Suppressor macrophage (primary cell): ENCODE measurements around the gene CORO6.

ENCODE experiments used
- DNase-seq, 4 experiments: peaks; one replicate each; pipeline ENCODE4 v3.0.0-alpha.2; 2020 to 2022

Gene CORO6

DNA sequence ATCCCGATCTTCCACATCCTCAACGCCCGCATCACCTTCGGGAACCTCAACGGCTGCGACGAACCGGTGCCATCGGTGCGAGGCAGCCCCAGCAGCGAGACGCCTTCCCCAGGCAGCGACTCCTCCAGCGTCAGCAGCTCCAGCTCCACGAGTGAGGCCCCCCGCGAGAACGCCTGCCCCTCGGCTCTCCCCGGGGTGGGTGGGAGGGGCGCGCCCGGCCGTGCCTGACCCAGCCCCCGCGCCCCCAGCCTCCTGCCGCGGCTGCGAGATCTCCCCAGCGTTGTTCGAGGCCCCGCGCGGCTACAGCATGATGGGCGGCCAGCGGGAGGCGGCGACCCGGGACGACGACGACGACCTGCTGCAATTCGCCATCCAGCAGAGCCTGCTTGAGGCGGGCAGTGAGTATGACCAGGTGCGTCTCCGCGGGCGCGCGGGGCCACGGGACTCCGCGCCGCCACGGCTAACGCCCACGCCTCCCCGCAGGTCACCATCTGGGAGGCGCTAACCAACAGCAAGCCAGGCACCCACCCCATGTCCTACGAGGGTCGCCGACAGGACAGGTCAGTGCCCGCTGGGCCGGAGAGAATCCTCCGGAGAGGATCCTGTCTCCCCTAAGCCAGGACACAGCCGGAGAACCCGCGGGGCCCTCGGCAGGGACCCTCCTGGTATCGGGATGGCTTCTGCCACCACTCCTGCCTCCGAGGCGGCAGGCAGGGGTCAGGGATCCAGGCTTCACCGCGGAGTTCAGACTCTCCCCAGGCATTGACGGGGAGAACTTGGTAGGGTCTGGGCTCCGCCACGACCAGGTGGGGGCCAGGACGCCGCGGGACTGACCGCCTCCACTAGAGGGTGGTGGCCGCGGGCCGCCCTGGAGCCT lies 10.1 kb downstream of the CORO6 start:
- DNase-seq: no peak

GRCh38 chr17:29612094-29612403 lies 10.7 kb downstream of the CORO6 start:
- DNase-seq: no peak

DNA sequence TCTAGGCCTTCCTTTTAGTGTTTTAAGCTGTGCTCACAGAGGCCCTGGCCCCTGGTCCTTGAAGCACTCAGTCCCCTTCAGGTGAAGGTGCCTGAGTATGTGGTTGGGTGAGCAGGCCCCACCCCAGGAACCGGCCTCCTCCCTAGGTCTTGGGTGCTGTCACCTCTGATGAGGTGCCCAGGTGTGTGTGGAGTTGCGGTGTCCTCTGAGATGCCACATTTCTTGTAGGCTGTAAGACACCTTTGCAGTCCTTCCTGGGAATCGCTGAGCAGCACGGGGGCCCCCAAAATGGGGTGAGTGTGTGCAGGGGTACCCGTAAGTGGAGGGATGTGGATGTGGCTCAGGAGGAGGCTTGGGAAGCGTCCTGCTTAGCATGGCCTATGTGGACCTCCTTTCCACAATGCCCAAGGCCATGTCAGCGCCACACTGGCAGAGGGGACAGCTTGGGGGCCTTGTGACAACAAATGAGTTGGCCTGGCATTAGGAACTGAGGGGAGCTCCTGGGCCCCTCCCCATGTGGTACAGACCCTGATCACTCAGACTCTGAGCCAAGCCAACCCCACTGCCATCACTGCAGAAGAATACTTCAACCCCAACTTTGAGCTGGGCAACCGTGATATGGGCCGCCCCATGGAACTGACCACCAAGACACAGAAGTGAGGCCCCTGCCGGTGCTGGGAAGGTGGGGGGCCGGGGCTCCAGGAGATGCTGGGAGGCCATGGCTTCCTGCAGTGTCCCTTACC lies 11.2 kb downstream of the CORO6 start:
- no peak for DNase-seq

GRCh38 chr17:29610395-29610794 lies 12.3 kb downstream of the CORO6 start:
- DNase-seq: no peak

GRCh38 chr17:29608986-29609385 lies 13.7 kb downstream of the CORO6 start:
- no peak for DNase-seq

DNA sequence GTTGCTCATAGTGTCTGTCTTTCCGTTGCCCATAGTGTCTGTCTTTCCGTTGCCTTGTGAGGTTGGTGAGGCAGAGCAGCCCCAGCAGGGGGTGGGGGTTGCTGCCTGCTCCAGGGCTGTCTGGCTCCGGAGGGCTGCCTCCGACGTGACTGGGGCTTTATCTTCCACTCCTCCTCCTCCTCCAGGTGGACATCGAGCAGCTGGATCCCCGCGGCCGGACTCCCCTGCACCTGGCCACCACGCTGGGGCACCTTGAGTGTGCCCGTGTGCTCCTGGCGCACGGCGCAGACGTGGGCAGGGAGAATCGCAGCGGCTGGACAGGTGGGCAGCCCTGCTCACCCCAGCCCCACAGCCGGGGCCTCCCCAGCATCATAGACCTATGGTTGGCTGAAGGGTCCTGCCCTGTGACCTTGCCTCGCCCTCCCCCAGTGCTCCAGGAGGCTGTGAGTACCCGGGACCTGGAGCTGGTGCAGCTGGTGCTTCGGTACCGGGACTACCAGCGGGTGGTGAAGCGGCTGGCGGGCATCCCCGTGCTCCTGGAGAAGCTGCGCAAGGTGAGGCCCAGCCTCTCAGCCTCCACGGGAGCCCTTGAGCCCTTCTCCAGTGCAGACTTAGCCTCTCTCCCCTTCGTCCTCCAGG lies 15.0 kb downstream of the CORO6 start:
- no peak for DNase-seq

DNA sequence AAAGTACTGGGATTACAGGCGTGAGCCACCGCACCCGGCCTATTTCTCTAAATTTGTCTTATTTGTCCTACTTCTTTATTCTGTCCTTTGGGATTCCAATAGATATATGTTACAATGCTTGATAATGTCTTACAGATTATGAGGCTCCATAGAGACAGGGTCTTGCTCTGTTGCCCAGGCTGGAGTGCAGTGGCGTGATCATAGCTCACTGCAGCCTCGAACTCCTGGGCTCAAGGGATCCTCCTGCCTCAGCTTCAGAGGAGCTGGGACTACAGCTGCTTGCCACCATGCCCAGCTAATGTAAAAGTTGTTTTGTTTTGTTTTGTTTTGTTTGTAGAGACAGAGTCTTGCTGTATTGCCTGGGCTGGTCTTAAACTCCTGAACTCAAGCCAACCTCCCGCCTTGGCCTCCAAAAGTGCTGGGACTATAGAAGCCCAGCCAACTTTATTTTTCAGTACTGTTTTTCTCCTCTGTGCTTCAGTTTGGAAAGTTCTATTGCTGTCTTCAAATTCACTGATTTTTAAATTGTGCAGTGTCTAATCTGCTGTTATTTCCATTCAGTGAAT lies 19.5 kb downstream of the CORO6 start:
- DNase-seq: no peak

DNA sequence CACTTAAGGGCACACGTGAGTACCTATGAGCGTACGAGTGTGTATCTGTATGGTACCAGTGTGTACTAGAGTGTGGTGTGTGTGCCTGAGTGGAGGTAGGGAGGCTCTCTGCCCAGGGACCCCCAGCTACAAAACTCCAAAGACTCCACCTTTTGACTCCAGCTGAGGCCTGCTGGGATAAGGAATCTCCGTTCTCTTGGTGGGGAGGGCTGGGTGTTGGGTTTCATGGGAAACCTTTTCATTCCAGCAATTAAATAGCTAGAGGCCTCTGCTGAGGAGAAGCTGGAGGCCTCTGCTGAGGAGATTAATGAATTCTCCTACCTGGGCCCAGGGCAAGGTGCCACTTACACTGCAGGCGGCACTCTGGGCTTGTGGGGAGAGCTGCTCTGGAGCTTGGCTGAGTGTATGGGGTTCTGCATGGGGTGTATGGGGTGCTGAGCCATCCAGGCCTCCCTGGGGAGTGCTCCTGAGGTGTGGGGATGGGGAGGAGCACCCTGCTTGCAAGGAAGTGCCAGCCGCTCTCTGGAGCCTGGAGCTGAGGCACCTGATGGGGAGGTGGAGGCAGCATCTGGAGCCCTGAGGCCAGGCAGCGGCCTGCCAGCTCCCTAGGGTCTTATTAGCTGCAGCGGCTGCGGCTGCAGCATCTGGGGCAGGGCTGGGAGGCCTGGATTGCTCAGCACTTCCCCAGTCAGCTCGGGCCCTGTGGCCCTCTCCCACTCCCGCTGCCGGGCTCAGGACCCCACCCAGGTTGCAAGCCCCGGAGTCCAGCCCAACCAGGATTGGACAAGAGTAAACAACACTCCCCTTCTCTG lies 25.1 kb downstream of the CORO6 start:
- no peak for DNase-seq

DNA sequence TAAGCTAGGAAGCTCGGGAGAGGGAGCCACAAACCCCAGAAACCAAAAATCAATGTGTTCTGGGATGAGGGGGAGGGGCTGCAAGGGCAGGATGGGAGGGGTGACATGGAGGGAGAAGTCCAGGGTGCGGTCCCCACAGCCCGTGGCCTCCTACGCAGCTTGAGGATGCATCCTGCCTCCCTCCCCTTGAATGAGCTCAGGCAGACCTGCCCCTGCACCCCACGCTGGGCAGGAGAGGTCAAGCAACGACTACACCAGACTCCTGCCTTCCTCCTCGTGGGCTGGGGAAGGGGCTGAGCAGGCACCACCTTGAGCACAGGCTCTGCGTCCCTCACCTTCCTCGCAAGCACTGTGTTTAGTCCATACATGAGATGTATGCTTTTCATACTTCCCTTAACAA lies 25.9 kb downstream of the CORO6 start:
- no peak for DNase-seq

DNA sequence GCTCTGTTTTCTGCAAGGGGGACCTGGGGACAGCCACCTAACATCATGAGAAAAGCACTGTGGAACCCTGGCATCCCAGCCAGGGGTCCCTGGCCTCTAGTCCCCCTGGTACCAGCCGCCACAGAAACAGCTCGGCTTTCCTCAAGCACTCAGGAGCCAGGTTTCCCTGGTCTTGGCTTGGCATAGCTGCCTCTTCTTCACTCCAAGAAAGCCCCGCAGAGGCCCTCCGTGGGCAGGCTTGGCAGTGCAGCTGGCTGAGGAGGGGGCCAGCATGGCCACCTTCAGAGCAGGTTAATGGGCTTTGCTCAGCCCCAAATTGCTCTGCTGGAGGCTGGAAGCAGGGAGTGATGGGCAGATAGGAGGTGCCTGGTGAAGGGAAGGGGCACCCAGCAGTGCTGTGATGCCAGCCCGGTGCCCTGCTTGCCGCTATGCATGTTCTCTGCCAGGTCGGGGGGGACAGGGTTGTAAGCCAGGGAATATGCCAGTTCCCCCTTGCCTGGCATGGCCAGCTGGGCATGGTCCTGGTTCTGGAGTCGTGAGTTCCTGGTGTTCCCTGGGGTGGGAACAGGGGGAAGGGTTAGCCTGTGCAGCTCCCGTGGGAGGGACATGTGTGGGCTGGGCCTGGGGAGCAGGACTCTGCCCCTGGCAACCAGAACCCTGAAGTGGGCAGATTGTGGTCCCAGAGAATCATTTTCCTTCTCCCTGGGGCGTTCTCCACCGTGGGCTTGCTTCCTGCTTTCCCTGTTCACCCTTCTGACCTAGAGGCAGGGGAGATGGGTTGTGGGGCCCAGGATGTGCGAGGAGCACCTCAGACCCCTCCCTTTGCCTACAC lies 26.6 kb downstream of the CORO6 start:
- DNase-seq: no peak

GRCh38 chr17:29595107-29595942 lies 27.4 kb downstream of the CORO6 start:
- DNase-seq: no peak

- DNase-seq: no peak
Observed at GRCh38 chr17:29594519-29595090, 28.1 kb downstream of the CORO6 start.

DNA sequence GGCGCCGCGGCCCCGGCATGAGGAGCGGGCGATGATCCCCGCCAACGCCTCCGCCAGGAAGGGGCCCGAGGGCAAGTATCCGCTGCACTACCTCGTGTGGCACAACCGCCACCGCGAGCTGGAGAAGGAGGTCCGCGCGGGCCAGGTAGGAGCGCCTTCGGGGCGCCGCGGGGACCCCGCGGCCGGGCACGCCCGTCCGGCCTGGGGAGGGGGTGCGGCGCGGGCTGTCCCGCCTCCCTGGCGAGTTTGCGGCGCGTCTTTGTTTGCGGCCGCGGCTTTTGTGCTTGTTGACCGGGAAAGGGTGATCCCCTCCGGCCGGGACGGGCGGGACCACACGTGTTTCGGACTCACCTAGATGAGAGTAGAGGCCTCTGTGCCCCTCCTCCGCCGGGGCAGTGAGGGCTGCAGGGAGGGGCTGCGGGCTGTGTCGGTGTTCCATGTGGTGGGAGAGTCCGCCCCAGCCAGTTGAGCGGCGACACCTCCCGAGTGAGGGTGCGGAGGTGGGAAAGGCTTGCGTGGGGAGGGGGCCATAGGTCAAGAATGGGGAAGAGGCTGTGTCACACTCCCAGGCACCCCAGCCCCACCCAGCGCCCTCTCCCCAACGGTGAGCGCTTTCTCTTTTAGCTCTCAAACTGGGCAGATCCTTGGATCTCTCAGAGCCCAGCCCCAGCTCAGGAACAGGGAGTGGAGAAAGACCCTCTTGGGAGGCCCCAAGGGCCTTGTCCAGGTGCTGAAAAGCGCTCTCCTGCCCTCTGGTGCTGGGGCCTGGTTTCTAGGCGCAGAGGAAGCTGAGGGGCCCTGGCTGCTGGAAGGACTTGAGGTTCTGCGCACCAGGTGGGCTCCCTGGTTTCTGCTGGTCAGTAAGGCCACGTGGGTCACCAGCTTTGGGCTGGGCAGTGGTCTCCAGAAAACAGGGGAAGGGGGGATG lies 28.9 kb downstream of the CORO6 start:
- peak in 3 of 4 experiments; percentile 17 to 50 (median 26) for DNase-seq

DNA sequence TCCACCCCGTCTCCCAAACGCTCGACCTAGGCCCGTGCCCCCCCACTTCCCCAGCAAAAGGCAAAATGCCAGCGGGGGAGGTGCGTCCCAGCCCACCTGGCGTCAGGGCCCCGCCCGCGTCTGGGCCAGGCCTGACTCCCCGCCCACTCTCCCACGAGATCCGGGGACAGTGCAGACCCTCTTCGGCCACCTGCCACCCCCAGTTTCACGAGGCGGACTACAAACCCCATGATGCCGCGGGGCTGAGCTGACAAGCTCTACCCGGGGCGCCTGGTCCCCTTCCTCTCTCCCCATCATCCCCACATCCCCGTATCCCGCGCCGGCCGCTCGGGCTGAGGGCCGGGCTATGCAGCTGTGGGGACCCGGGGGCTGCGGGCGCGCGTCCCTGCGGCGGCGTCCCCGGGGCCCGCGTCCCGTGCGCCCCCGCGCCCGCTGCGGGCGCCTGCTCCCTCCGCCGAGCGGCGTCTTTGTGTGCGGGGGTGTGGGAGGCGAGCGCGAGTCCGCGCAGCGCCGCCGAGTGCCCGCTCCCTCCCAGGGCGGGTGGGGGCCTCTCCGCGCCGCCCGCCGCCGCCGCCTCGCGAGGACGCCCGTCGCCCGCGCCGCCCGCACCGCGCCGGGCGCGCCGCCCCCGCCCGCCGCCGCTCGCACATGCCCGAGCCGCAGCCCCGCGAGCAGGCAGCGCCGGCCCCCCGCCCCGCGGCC lies 29.7 kb downstream of the CORO6 start, which contains the start of gene ANKRD13B:
Gene ANKRD13B (plus strand): TSS at position 283 of the 702 bp plus-strand sequence. CDS start 490 bp downstream, outside the sequence.
- peak in 3 of 4 experiments; percentile 14 to 46 (median 28) for DNase-seq

DNA sequence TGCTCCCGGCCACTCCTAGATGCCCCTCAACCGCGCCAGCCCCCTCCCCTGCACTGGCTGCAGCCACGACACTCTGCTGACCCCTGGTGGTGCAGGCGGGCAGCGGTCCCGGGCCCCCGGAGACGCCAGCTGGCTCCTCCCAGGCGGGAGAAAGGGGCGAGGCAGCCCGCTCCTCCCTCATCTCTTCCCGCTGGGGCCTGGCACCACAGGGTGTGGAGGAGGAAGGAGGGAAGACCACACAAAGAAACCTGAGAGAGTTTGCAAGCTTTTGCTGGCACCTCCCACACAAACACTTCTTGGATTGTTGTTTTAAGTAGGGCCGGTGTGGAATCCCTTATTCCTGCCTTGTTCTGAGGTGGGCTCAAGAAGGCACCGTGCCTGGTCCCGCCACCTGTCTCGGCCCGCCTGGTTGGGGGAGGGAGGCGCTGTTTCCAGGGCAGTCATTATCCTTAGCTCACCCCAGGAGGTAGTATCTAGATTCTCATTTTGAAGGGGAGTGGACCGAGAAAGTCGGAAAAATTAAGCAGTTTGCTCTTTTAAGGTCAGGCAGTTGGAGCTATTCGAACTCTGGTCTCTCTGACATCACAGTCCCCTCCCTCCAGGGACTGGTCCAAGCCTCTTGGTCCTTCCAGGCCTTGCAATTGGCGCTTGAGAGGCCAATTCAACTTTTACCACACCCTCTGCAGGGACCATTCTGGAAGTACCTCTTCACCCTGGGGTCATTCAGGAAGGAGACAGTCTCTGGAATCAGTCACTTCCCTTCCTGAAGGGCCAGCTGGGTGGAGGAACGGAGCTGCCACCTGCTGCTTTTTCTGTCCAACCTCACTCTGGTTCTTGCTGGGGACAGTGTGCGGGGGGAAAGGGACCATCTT lies 30.7 kb downstream of the CORO6 start:
- DNase-seq: peak; percentile 79 to 89 (median 82)

GRCh38 chr17:29591146-29591736 lies 31.5 kb downstream of the CORO6 start:
- DNase-seq: peak in 3 of 4 experiments; percentile 50 to 70 (median 68)
